ENCODE results near the gene KANK2. TPM values are rescaled to one million over a fixed set of nuclear protein-coding genes. Genes with fewer than 3 reads are reported as not detected.
A peak's percentile ranks its signal among the peaks of the same experiment; 100 is the strongest.

KANK2 gene
- total and polyA plus RNA-seq, 2 of the 4 experiments (the other 2 are of a cell fraction): 104 to 176 TPM

DNA sequence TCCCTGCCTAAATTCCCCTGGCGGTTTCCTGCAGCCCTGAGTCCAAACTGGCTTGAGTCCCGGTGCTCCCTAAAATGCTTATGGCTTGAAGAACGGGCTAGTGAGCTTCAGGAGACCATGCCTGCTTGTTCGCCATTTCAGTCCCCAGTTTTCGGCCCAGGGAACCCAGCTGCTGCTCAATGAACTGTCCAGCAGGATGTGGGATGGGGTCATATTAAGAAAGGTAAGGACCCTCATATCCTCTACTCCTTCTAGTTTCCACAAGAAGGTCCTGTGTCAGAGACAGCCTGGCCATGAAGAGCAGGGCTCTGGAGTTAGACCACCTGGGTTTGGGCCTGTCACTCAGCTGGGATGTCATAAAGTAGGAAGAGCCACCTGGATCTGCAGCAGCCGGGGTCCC lies 24.8 kb downstream of the KANK2 start:
- no TSS peak for BruUV-seq (replicated peaks)
- Histone ChIP-seq H3K9ac (ENCODE audit: low read depth, low read length) (no peak overlapping the region), H2AFZ (replicated peaks; ENCODE audit: low read length, poor library complexity) (no peak overlapping the region), H4K20me1 (ENCODE audit: insufficient read depth, low read length) (no peaks in the 10 kb centered on the region; the same call in none of the 2 replicates), H3K18ac (ENCODE audit: low read depth, low read length) (no peak overlapping the region), H2BK120ac (ENCODE audit: low read depth, low read length) (no peak overlapping the region), H4K5ac (ENCODE audit: low read depth, low read length) (no peak overlapping the region), H4K91ac (ENCODE audit: insufficient read depth, low read depth, low read length) (no peak overlapping the region), H3K9me3 (ENCODE audit: control insufficient read depth, insufficient read depth, low read length) (no peaks in the 10 kb centered on the region), H2BK5ac (ENCODE audit: low read depth, low read length, poor library complexity, severe bottlenecking) (no peak overlapping the region), H3K56ac (ENCODE audit: extremely low read depth, insufficient read depth, low read length) (no peak overlapping the region), H3K27me3 (ENCODE audit: control insufficient read depth, insufficient read depth, low read length) (no peaks in the 10 kb centered on the region), H3K9me1 (ENCODE audit: insufficient read depth, low read length) (peaks cover 8% of the 10 kb centered on the region; the same call in 1 of the 2 replicates), H3K4ac (ENCODE audit: low read depth, low read length) (no peak overlapping the region), H2BK15ac (ENCODE audit: low read depth, low read length) (no peak overlapping the region), H2AK5ac (ENCODE audit: low read depth, low read length) (no peak overlapping the region), H3K79me1 (ENCODE audit: low read depth in 1 of 2, low read length in 2 of 2) (peaks cover 22 to 62% of the 10 kb centered on the region in 2 experiments), H4K8ac (ENCODE audit: low read depth in 2 of 2, low read length in 2 of 2) (no peak overlapping the region), H3K4me3 (ENCODE audit: insufficient read depth, low read depth, low read length) (no peak overlapping the region), H3K23ac (ENCODE audit: low read depth, low read length) (no peak overlapping the region), H3K4me2 (ENCODE audit: low read depth, low read length) (no peak overlapping the region), H3K14ac (replicated peaks; ENCODE audit: low read depth, low read length) (no peak overlapping the region), H3K27ac (ENCODE audit: insufficient read depth, low read length) (no peak overlapping the region), H2BK20ac (ENCODE audit: low read depth, low read length) (no peak overlapping the region), H3K4me1 (ENCODE audit: control insufficient read depth, insufficient read depth, low read length) (peaks cover 4% of the 10 kb centered on the region; the same call in 1 of the 2 replicates), H3K36me3 (ENCODE audit: control insufficient read depth, insufficient read depth, low read length) (peaks cover 82% of the 10 kb centered on the region), H2AK9ac (replicated peaks; ENCODE audit: low read depth, low read length, poor library complexity) (peak overlapping the region; percentile 71)
- dilution Hi-C loops (cut with HindIII; ENCODE audit: low sequenced_read_pairs, unreplicated experiment) (no loop called here), intact Hi-C loops (cut with micrococcal nuclease) (no loop called here), in situ Hi-C loops (cut with MboI; ENCODE audit: low sequenced_read_pairs) (no loop called here)
- no peak for ATAC-seq (ENCODE audit: low read depth)
- ChIA-PET CTCF (no interaction called here), POLR2A (ENCODE audit: unreplicated experiment) (no interaction called here)
- TF ChIP-seq POLR2A (IDR thresholded peaks at IDR 0.05; ENCODE audit: low read depth, low read length) (no peak), CHD1 (IDR thresholded peaks at IDR 0.05; ENCODE audit: low read depth, low read length) (no peak), USF2 (IDR thresholded peaks at IDR 0.05; ENCODE audit: low read depth, low read length) (no peak), MXI1 (IDR thresholded peaks at IDR 0.05; ENCODE audit: borderline replicate concordance, low read depth, low read length) (no peak), NFE2L2 (IDR thresholded peaks at IDR 0.05; ENCODE audit: low read depth, low read length) (no peak), RCOR1 (IDR thresholded peaks at IDR 0.05; ENCODE audit: insufficient replicate concordance, low read length) (no peak), RFX5 (IDR thresholded peaks at IDR 0.05; ENCODE audit: low read depth, low read length) (no peak), FOS (IDR thresholded peaks at IDR 0.05; ENCODE audit: low read depth, low read length) (no peak), SMC3 (IDR thresholded peaks at IDR 0.05; ENCODE audit: low read depth, low read length) (no peak), MAFK (IDR thresholded peaks at IDR 0.05; ENCODE audit: low read depth, low read length) (no peak), MAZ (IDR thresholded peaks at IDR 0.05; ENCODE audit: borderline replicate concordance, low read depth, low read length) (no peak), ELK1 (IDR thresholded peaks at IDR 0.05; ENCODE audit: borderline replicate concordance, low read depth, low read length) (no peak)
- TF ChIP-seq, protein P1, sequence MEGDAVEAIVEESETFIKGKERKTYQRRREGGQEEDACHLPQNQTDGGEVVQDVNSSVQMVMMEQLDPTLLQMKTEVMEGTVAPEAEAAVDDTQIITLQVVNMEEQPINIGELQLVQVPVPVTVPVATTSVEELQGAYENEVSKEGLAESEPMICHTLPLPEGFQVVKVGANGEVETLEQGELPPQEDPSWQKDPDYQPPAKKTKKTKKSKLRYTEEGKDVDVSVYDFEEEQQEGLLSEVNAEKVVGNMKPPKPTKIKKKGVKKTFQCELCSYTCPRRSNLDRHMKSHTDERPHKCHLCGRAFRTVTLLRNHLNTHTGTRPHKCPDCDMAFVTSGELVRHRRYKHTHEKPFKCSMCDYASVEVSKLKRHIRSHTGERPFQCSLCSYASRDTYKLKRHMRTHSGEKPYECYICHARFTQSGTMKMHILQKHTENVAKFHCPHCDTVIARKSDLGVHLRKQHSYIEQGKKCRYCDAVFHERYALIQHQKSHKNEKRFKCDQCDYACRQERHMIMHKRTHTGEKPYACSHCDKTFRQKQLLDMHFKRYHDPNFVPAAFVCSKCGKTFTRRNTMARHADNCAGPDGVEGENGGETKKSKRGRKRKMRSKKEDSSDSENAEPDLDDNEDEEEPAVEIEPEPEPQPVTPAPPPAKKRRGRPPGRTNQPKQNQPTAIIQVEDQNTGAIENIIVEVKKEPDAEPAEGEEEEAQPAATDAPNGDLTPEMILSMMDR (conservative IDR thresholded peaks at IDR 0.05; ENCODE audit: low read depth, low read length): no peak
- no peak for DNase-seq
- WGBS, 2 experiments (ENCODE audit: extremely low coverage in 2 of 2, insufficient read length in 1 of 2): 92% methylated on average over 2 of the region's 6 CpGs; no CpG with 5 or more reads in 1 of the 2 experiments

All from IMR-90 (cell line).